ENCODE data around the gene MAFF.
A peak's percentile ranks its signal among the peaks of the same experiment; 100 is the strongest.

Gene MAFF

GRCh38 chr22:38251341-38251692, 49.5 kb downstream of the MAFF start:
- Histone ChIP-seq H2AFZ (ENCODE audit: low read depth, low read length) (no peak overlapping the region), H3K18ac (ENCODE audit: low read depth in 1 of 2, low read length in 2 of 2) (peak overlapping the region in 1 of 2 experiments; percentile 18), H3K23ac (ENCODE audit: low read length in 2 of 2) (no peak overlapping the region), H2BK12ac (ENCODE audit: low read length in 2 of 2) (no peak overlapping the region), H3K4me1 (ENCODE audit: control insufficient read depth, insufficient read depth, low read depth, low read length) (peaks cover 3% of the 10 kb centered on the region), H4K8ac (ENCODE audit: low read length) (no peak overlapping the region), H2BK15ac (ENCODE audit: low read depth, poor library complexity, severe bottlenecking) (no peak overlapping the region), H3K14ac (ENCODE audit: low read length in 2 of 2) (peak overlapping the region in 1 of 2 experiments; percentile 44), H2BK5ac (ENCODE audit: low read depth, low read length, poor library complexity, severe bottlenecking) (no peak overlapping the region), H3K36me3 (ENCODE audit: control insufficient read depth in 1 of 2, insufficient read depth in 2 of 2, low read depth in 1 of 2, low read length in 2 of 2) (peaks cover 22 to 28% of the 10 kb centered on the region in 2 experiments), H2BK120ac (ENCODE audit: low read depth, low read length) (no peak overlapping the region), H3K27ac (ENCODE audit: low read length, poor library complexity, severe bottlenecking) (no peak overlapping the region), H3K9ac (ENCODE audit: low read length) (no peak overlapping the region), H3K9me3 (ENCODE audit: control insufficient read depth, low read length) (no peaks in the 10 kb centered on the region), H3K4ac (ENCODE audit: low read depth in 1 of 2, low read length in 2 of 2) (no peak overlapping the region), H3K27me3 (ENCODE audit: control insufficient read depth in 1 of 2, insufficient read depth in 1 of 2, low read length in 2 of 2) (no peaks in the 10 kb centered on the region), H3K4me3 (ENCODE audit: insufficient read depth in 1 of 2, low read depth in 1 of 2, low read length in 2 of 2) (no peak overlapping the region), H4K91ac (ENCODE audit: low read length) (no peak overlapping the region), H2AK5ac (ENCODE audit: low read length, severe bottlenecking) (no peak overlapping the region), H3K79me1 (replicated peaks; ENCODE audit: low read length, poor library complexity, severe bottlenecking) (peaks cover 34% of the 10 kb centered on the region), H3K4me2 (ENCODE audit: low read length, poor library complexity, severe bottlenecking) (no peak overlapping the region)
- WGBS, result over 99% methylated on average over 7 of the region's 7 CpGs
- DNase-seq, result no peak

DNA sequence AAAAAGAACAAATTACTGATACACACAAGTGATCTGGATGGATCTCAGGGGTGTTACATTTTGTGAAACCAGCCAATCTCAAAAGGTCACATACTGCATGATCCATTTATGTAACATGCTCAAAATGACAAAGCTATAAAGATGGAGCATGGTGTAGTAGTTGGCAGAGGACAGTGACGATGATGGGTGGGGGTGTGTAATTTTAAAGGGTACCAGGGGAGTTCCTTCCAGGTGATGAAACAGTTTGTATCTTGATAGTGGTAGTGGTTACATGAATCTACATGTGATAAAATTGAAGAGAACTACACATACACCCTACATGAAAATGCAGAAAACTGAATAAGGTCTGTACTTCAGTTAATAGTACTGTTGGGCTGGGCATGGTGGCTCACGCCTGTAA, 53.9 kb downstream of the MAFF start:
- H3K36me3 ChIP-seq (ENCODE audit: control insufficient read depth in 1 of 2, insufficient read depth in 2 of 2, low read depth in 1 of 2, low read length in 2 of 2), result peaks cover 0 to 9% of the 10 kb centered on the region in 2 experiments
- peaks cover 20% of the 10 kb centered on the region for H3K79me1 ChIP-seq (replicated peaks; ENCODE audit: low read length, poor library complexity, severe bottlenecking)
- no peak overlapping the region for H2AK5ac ChIP-seq (ENCODE audit: low read length, severe bottlenecking)
- WGBS, result 98% methylated on average over 2 of the region's 2 CpGs
- peaks cover 9% of the 10 kb centered on the region for H3K4me1 ChIP-seq (ENCODE audit: control insufficient read depth, insufficient read depth, low read depth, low read length)
- H2BK120ac ChIP-seq (ENCODE audit: low read depth, low read length), result no peak overlapping the region
- no peak overlapping the region for H2BK5ac ChIP-seq (ENCODE audit: low read depth, low read length, poor library complexity, severe bottlenecking)
- no peaks in the 10 kb centered on the region for H3K9me3 ChIP-seq (ENCODE audit: control insufficient read depth, low read length)
- no peak overlapping the region for H3K9ac ChIP-seq (ENCODE audit: low read length)
- H3K27ac ChIP-seq (ENCODE audit: low read length, poor library complexity, severe bottlenecking), result no peak overlapping the region
- H3K18ac ChIP-seq (ENCODE audit: low read depth in 1 of 2, low read length in 2 of 2), result no peak overlapping the region
- H4K91ac ChIP-seq (ENCODE audit: low read length), result no peak overlapping the region
- H3K23ac ChIP-seq (ENCODE audit: low read length in 2 of 2), result no peak overlapping the region
- no peaks in the 10 kb centered on the region for H3K27me3 ChIP-seq (ENCODE audit: control insufficient read depth in 1 of 2, insufficient read depth in 1 of 2, low read length in 2 of 2)
- no peak overlapping the region for H3K4me3 ChIP-seq (ENCODE audit: insufficient read depth in 1 of 2, low read depth in 1 of 2, low read length in 2 of 2)
- DNase-seq, result no peak
- H3K4me2 ChIP-seq (ENCODE audit: low read length, poor library complexity, severe bottlenecking), result no peak overlapping the region
- H3K14ac ChIP-seq (ENCODE audit: low read length in 2 of 2), result no peak overlapping the region
- no peak overlapping the region for H2BK15ac ChIP-seq (ENCODE audit: low read depth, poor library complexity, severe bottlenecking)
- H3K4ac ChIP-seq (ENCODE audit: low read depth in 1 of 2, low read length in 2 of 2), result no peak overlapping the region
- no peak overlapping the region for H2BK12ac ChIP-seq (ENCODE audit: low read length in 2 of 2)
- no peak overlapping the region for H2AFZ ChIP-seq (ENCODE audit: low read depth, low read length)
- no peak overlapping the region for H4K8ac ChIP-seq (ENCODE audit: low read length)

- H2BK15ac ChIP-seq (ENCODE audit: low read depth, poor library complexity, severe bottlenecking), result no peak overlapping the region
- peaks cover 0 to 10% of the 10 kb centered on the region in 2 experiments for H3K36me3 ChIP-seq (ENCODE audit: control insufficient read depth in 1 of 2, insufficient read depth in 2 of 2, low read depth in 1 of 2, low read length in 2 of 2)
- no peak overlapping the region for H3K4me2 ChIP-seq (ENCODE audit: low read length, poor library complexity, severe bottlenecking)
- no peak overlapping the region for H4K91ac ChIP-seq (ENCODE audit: low read length)
- H3K27ac ChIP-seq (ENCODE audit: low read length, poor library complexity, severe bottlenecking), result peak overlapping the region; percentile 36
- no peak overlapping the region for H2BK120ac ChIP-seq (ENCODE audit: low read depth, low read length)
- no peak overlapping the region for H3K23ac ChIP-seq (ENCODE audit: low read length in 2 of 2)
- no peak overlapping the region for H3K14ac ChIP-seq (ENCODE audit: low read length in 2 of 2)
- H3K27me3 ChIP-seq (ENCODE audit: control insufficient read depth in 1 of 2, insufficient read depth in 1 of 2, low read length in 2 of 2), result no peaks in the 10 kb centered on the region
- H3K4me1 ChIP-seq (ENCODE audit: control insufficient read depth, insufficient read depth, low read depth, low read length), result peaks cover 11% of the 10 kb centered on the region
- H3K4me3 ChIP-seq (ENCODE audit: insufficient read depth in 1 of 2, low read depth in 1 of 2, low read length in 2 of 2), result peak overlapping the region in 1 of 2 experiments; percentile 58
- no peak overlapping the region for H2BK12ac ChIP-seq (ENCODE audit: low read length in 2 of 2)
- H4K8ac ChIP-seq (ENCODE audit: low read length), result no peak overlapping the region
- H2AFZ ChIP-seq (ENCODE audit: low read depth, low read length), result no peak overlapping the region
- no peak overlapping the region for H2BK5ac ChIP-seq (ENCODE audit: low read depth, low read length, poor library complexity, severe bottlenecking)
- peak overlapping the region; percentile 84 for H3K9ac ChIP-seq (ENCODE audit: low read length)
- WGBS, result 44% methylated on average over 14 of the region's 14 CpGs
- no peak overlapping the region for H3K4ac ChIP-seq (ENCODE audit: low read depth in 1 of 2, low read length in 2 of 2)
- peak; percentile 75 for DNase-seq
- no peaks in the 10 kb centered on the region for H3K9me3 ChIP-seq (ENCODE audit: control insufficient read depth, low read length)
- no peak overlapping the region for H2AK5ac ChIP-seq (ENCODE audit: low read length, severe bottlenecking)
- peaks cover 15% of the 10 kb centered on the region for H3K79me1 ChIP-seq (replicated peaks; ENCODE audit: low read length, poor library complexity, severe bottlenecking)
- H3K18ac ChIP-seq (ENCODE audit: low read depth in 1 of 2, low read length in 2 of 2), result peak overlapping the region in 1 of 2 experiments; percentile 37
These were observed 55.4 kb downstream of the MAFF start for GRCh38 chr22:38257181-38257580.

- peaks cover 11% of the 10 kb centered on the region for H3K4me1 ChIP-seq (ENCODE audit: control insufficient read depth, insufficient read depth, low read depth, low read length)
- H2BK120ac ChIP-seq (ENCODE audit: low read depth, low read length), result no peak overlapping the region
- peak overlapping the region in 1 of 2 experiments; percentile 58 for H3K4me3 ChIP-seq (ENCODE audit: insufficient read depth in 1 of 2, low read depth in 1 of 2, low read length in 2 of 2)
- peak overlapping the region; percentile 84 for H3K9ac ChIP-seq (ENCODE audit: low read length)
- no peak overlapping the region for H4K91ac ChIP-seq (ENCODE audit: low read length)
- no peak overlapping the region for H2BK15ac ChIP-seq (ENCODE audit: low read depth, poor library complexity, severe bottlenecking)
- H3K14ac ChIP-seq (ENCODE audit: low read length in 2 of 2), result peak overlapping the region in 1 of 2 experiments; percentile 35
- H3K23ac ChIP-seq (ENCODE audit: low read length in 2 of 2), result no peak overlapping the region
- peak overlapping the region; percentile 36 for H3K27ac ChIP-seq (ENCODE audit: low read length, poor library complexity, severe bottlenecking)
- peaks cover 15% of the 10 kb centered on the region for H3K79me1 ChIP-seq (replicated peaks; ENCODE audit: low read length, poor library complexity, severe bottlenecking)
- H3K4me2 ChIP-seq (ENCODE audit: low read length, poor library complexity, severe bottlenecking), result peak overlapping the region; percentile 12
- H2AK5ac ChIP-seq (ENCODE audit: low read length, severe bottlenecking), result no peak overlapping the region
- no peaks in the 10 kb centered on the region for H3K9me3 ChIP-seq (ENCODE audit: control insufficient read depth, low read length)
- H3K36me3 ChIP-seq (ENCODE audit: control insufficient read depth in 1 of 2, insufficient read depth in 2 of 2, low read depth in 1 of 2, low read length in 2 of 2), result peaks cover 0 to 14% of the 10 kb centered on the region in 2 experiments
- H2AFZ ChIP-seq (ENCODE audit: low read depth, low read length), result no peak overlapping the region
- peak overlapping the region in 1 of 2 experiments; percentile 33 for H3K4ac ChIP-seq (ENCODE audit: low read depth in 1 of 2, low read length in 2 of 2)
- no peak for DNase-seq
- peak overlapping the region in 1 of 2 experiments; percentile 6 for H2BK12ac ChIP-seq (ENCODE audit: low read length in 2 of 2)
- H3K27me3 ChIP-seq (ENCODE audit: control insufficient read depth in 1 of 2, insufficient read depth in 1 of 2, low read length in 2 of 2), result no peaks in the 10 kb centered on the region
- peak overlapping the region; percentile 37 to 52 for H3K18ac ChIP-seq (ENCODE audit: low read depth in 1 of 2, low read length in 2 of 2)
- WGBS, result 92% methylated on average over 2 of the region's 4 CpGs
- no peak overlapping the region for H4K8ac ChIP-seq (ENCODE audit: low read length)
- no peak overlapping the region for H2BK5ac ChIP-seq (ENCODE audit: low read depth, low read length, poor library complexity, severe bottlenecking)
These were observed 56.0 kb downstream of the MAFF start for GRCh38 chr22:38257650-38258250.

All from mesenchymal stem cell (in vitro differentiated cells and primary cell).